Panc1 (cell line): Measurements from ENCODE around the gene PIM2. TPM values are rescaled to one million over a fixed set of nuclear protein-coding genes. Genes with fewer than 3 reads are reported as not detected.

Experiments
- ATAC-seq: fragments of 200-7000 bp; cut with Tn5 transposase; 2 replicates; pipeline ENCODE4 v1.9.1; 2020; ENCODE audit warnings: mild to moderate bottlenecking, moderate library complexity
- BruUV-seq: library from RNA; stranded (reverse); fragments of 400-500 nt; replicated peaks from 2 replicates; lab custom pipeline; 2021; lab: Mats Ljungman, UMichigan
- CTCF ChIA-PET: fragments of 300-600 bp; sonication (Branson Sonifier 250); formaldehyde crosslinking; loops from one replicate; lab custom pipeline; 2022; ENCODE audit warnings: antibody characterized with exemption; lab: Charles Lee
- POLR2A ChIA-PET: fragments of 300-600 bp; sonication (Branson Sonifier 250); formaldehyde crosslinking; loops from one replicate; lab custom pipeline; 2022; ENCODE audit warnings: antibody characterized with exemption; lab: Charles Lee
- DNase-seq: peaks from one replicate; pipeline ENCODE4 v3.0.0-alpha.2; 2010; ENCODE audit warnings: low read depth, low spot score
- H3K27ac ChIP-seq: 2 replicates; pipeline ENCODE4 v1.5.1; 2011; ENCODE audit warnings: mild to moderate bottlenecking, low read length, inconsistent platforms
- H3K27me3 ChIP-seq: fragments of 200-500 bp; sonication (Bioruptor generic); 2 replicates; pipeline ENCODE4 v1.6.0; 2014; ENCODE audit warnings: low read length, inconsistent platforms; ENCODE audit not compliant: control insufficient read depth, insufficient read depth
- H3K36me3 ChIP-seq: fragments of 200-500 bp; sonication (Bioruptor generic); 2 replicates; pipeline ENCODE4 v1.5.1; 2014; ENCODE audit warnings: inconsistent platforms, mild to moderate bottlenecking, low read length, moderate library complexity; ENCODE audit not compliant: control insufficient read depth, insufficient read depth
- H3K4me1 ChIP-seq: 2 replicates; pipeline ENCODE4 v1.5.1; 2011; ENCODE audit warnings: inconsistent platforms, mild to moderate bottlenecking, low read length, moderate library complexity; ENCODE audit not compliant: control insufficient read depth, insufficient read depth
- H3K4me3 ChIP-seq, 2 experiments: 2 replicates each; pipeline ENCODE4 v1.5.1; 2011 to 2012; ENCODE audit warnings: low read depth in 2 of 2, low read length in 2 of 2, mild to moderate bottlenecking in 2 of 2, inconsistent platforms in 1 of 2, moderate library complexity in 1 of 2
- H3K9me3 ChIP-seq: fragments of 200-500 bp; sonication (Bioruptor generic); 2 replicates; pipeline ENCODE4 v1.5.1; 2014; ENCODE audit warnings: low read depth, mild to moderate bottlenecking, inconsistent platforms, low read length, moderate library complexity; ENCODE audit not compliant: control insufficient read depth, insufficient read depth
- CTCF ChIP-seq: fragments of 450-650 bp; IDR thresholded peaks from 2 replicates; pipeline ENCODE4 v1.5.1; 2017; ENCODE audit warnings: mild to moderate bottlenecking
- POLR2AphosphoS5 ChIP-seq: IDR thresholded peaks from 2 replicates; pipeline ENCODE4 v1.6.1; 2012; ENCODE audit warnings: mild to moderate bottlenecking, low read depth, low read length, moderate library complexity
- REST ChIP-seq, 2 experiments: IDR thresholded peaks; 2 replicates each; pipeline ENCODE4 v1.6.1; 2011 to 2012; ENCODE audit warnings: low read depth in 2 of 2, control low read depth in 1 of 2, low read length in 1 of 2, mild to moderate bottlenecking in 1 of 2, moderate library complexity in 1 of 2; ENCODE audit not compliant: insufficient read depth in 1 of 2
- SIN3A ChIP-seq: IDR thresholded peaks from 2 replicates; pipeline ENCODE4 v1.6.1; 2012; ENCODE audit warnings: low read depth, mild to moderate bottlenecking, low read length, moderate library complexity, borderline replicate concordance; ENCODE audit not compliant: insufficient read depth
- TCF7L2 ChIP-seq: IDR thresholded peaks from 2 replicates; pipeline ENCODE4 v1.6.1; 2011; ENCODE audit warnings: mild to moderate bottlenecking, low read depth, low read length, inconsistent platforms
- in situ Hi-C: cut with HindIII; loops from 2 replicates; pipeline ENCODE4 v1.10.0; 2016; ENCODE audit warnings: low sequenced_read_pairs, low pct_unique_long_range_greater_than_20kb
- intact Hi-C: fragments of 100-400 bp; cut with micrococcal nuclease; formaldehyde crosslinking; loops from one replicate; pipeline ENCODE4 v1.10.0; 2022; ENCODE audit not compliant: unreplicated experiment
- total RNA-seq: library from RNA; stranded (reverse); gene quantifications from one replicate; pipeline ENCODE4 v1.2.1, GENCODE V29; 2021; ENCODE audit not compliant: unreplicated experiment

Gene PIM2
- total RNA-seq, 1 experiment from 2014 or later = 52.6 TPM

DNA sequence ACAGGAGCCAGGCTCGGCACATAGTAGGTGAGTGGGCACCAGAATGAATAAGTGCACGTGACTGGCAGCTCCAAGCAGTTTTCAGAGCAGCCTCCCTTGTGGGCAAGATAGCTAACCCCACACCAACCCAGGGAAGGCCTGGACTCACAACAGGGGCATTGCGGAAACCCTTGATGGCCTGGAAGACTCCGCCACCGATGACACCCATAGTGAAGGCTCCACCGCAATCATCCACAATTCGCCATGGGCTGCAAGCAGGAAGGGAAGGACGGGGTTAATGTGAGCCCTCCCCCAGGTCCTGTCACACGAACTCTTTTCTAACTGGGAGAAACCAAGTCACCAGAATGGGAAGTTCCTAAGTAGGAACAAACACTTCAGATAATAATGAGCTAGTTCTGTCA is 22.2 kb downstream of the PIM2 start:
- DNase-seq (no peak), ATAC-seq (no peak)
- BruUV-seq = no TSS peak
- intact Hi-C loops = no loop called here
- Histone ChIP-seq H3K4me3 (peak overlapping the region; percentile 71 to 82), H3K9me3 (no peaks in the 10 kb centered on the region), H3K4me1 (peaks cover 6% of the 10 kb centered on the region; the same call in 1 of the 2 replicates), H3K27ac (peak overlapping the region; percentile 94), H3K36me3 (no peaks in the 10 kb centered on the region), H3K27me3 (no peaks in the 10 kb centered on the region)
- in situ Hi-C loops = no loop called here
- TF ChIP-seq REST (IDR thresholded peaks at IDR 0.05; ENCODE audit: insufficient read depth in 1 of 2, low read depth in 2 of 2, low read length in 1 of 2) (no peak), SIN3A (no peak), POLR2AphosphoS5 (no peak), TCF7L2 (no peak), CTCF (no peak)
- ChIA-PET POLR2A (no interaction called here), CTCF (no interaction called here)

DNA sequence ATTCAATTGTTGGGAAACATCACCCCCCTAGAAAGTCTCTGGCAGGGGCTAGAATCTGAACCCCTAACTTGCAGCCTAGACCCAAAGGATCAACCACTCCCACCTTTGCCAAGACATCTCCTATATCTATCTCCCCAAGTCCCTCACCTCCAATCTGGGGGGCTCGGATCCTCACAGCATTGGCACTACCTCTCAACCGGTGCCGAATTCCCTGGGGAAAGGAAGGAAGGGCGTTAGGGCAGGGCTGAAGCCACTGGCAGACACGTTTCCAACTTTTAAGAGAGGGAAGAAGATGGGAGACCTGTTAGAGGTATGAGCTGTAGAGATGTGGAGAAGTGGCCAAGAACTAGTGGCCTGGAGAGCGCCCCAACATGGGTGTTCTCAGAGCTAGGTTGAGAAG is 23.9 kb downstream of the PIM2 start:
- peaks cover 6% of the 10 kb centered on the region; the same call in 1 of the 2 replicates for H3K4me1 ChIP-seq
- BruUV-seq = no TSS peak
- H3K4me3 ChIP-seq = no peak overlapping the region
- no peak overlapping the region for H3K27ac ChIP-seq
- H3K9me3 ChIP-seq = no peaks in the 10 kb centered on the region
- intact Hi-C loops = no loop called here
- no peaks in the 10 kb centered on the region for H3K36me3 ChIP-seq
- in situ Hi-C loops = no loop called here
- no peak for ATAC-seq
- ChIA-PET CTCF (no interaction called here), POLR2A (no interaction called here)
- DNase-seq = no peak
- no peak for TF ChIP-seq SIN3A
- no peak for TF ChIP-seq TCF7L2
- no peak for TF ChIP-seq CTCF
- TF ChIP-seq POLR2AphosphoS5 = no peak
- TF ChIP-seq REST (IDR thresholded peaks at IDR 0.05; ENCODE audit: insufficient read depth in 1 of 2, low read depth in 2 of 2, low read length in 1 of 2) = no peak
- no peaks in the 10 kb centered on the region for H3K27me3 ChIP-seq
